Vagina (tissue), 2 donors: ENCODE data around the gene MGLL.

Experiments used
- POLR2A ChIP-seq, 2 donors: fragments of 450-650 bp; IDR thresholded peaks; one replicate each; pipeline ENCODE4 v1.6.1; 2017; ENCODE audit warnings: antibody characterized with exemption in 2 of 2, mild to moderate bottlenecking in 2 of 2, moderate library complexity in 2 of 2
- TF ChIP-seq, protein P1 (sequence below), 3 experiments: fragments of 450-650 bp in 2 of 3; fragments of 200-600 bp in 1 of 3; sonication (generic) in 1 of 3; IDR thresholded peaks; one replicate each; pipeline ENCODE4 v1.5.1; 2017 to 2019; ENCODE audit warnings: antibody characterized with exemption in 3 of 3, mild to moderate bottlenecking in 2 of 3, moderate library complexity in 2 of 3

DNA sequence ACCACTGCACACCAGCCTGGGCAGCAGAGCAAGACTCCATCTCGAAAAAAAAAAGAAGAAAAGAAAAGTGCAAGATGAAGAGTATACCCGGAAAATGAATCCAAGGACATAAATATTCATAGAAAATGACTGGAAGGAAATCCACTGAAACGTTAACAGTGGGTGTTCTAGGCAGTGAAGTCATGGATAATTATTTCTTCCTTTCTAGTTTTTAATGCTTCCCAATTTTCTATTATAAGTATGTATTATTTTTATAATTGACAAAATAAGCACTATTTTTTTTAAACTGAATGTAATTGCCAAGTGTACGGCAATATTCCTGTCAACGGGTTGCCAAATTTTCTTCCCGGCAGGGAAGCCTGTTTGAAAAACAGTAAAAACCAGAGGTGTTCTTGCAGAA lies 37.4 kb upstream of the MGLL start:
- TF ChIP-seq, protein P1, sequence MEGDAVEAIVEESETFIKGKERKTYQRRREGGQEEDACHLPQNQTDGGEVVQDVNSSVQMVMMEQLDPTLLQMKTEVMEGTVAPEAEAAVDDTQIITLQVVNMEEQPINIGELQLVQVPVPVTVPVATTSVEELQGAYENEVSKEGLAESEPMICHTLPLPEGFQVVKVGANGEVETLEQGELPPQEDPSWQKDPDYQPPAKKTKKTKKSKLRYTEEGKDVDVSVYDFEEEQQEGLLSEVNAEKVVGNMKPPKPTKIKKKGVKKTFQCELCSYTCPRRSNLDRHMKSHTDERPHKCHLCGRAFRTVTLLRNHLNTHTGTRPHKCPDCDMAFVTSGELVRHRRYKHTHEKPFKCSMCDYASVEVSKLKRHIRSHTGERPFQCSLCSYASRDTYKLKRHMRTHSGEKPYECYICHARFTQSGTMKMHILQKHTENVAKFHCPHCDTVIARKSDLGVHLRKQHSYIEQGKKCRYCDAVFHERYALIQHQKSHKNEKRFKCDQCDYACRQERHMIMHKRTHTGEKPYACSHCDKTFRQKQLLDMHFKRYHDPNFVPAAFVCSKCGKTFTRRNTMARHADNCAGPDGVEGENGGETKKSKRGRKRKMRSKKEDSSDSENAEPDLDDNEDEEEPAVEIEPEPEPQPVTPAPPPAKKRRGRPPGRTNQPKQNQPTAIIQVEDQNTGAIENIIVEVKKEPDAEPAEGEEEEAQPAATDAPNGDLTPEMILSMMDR (IDR thresholded peaks at IDR 0.05), result no peak
- TF ChIP-seq POLR2A (IDR thresholded peaks at IDR 0.05), result no peak
